IPS-NIHi11 (cell line): ENCODE results near the gene CRLF1.
A peak's percentile ranks its signal among the peaks of the same experiment; 100 is the strongest.
"Not testable (repeated sequence)": the region's sequence is repeated elsewhere in the genome, so short reads cannot be mapped to it uniquely, and the experiment has no call there.

Experiments
- DNase-seq: peaks from one replicate; pipeline ENCODE4 v3.0.0; 2012; ENCODE audit warnings: mixed read lengths, low spot score

The CRLF1 gene

GRCh38 chr19:18592732-18593131, 13.9 kb downstream of the CRLF1 start:
- DNase-seq, result not testable (repeated sequence)

- no peak for DNase-seq
Measured at GRCh38 chr19:18591735-18592385, 14.7 kb downstream of the CRLF1 start.

GRCh38 chr19:18590273-18591272, 16.0 kb downstream of the CRLF1 start:
- DNase-seq, result peak; percentile 72

GRCh38 chr19:18589380-18590272, 17.0 kb downstream of the CRLF1 start:
- peak; percentile 54 for DNase-seq

GRCh38 chr19:18588611-18589379, 17.8 kb downstream of the CRLF1 start, which contains the start of gene REX1BD:
Gene REX1BD, plus strand, starts transcription at chr19:18588798. Its CDS starts 4 bp downstream, at chr19:18588802.
- peak; percentile 87 for DNase-seq

GRCh38 chr19:18587962-18588610, 18.5 kb downstream of the CRLF1 start:
- no peak for DNase-seq

- no peak for DNase-seq
Measured at GRCh38 chr19:18587561-18587960, 19.0 kb downstream of the CRLF1 start.

GRCh38 chr19:18586306-18586705, 20.3 kb downstream of the CRLF1 start:
- no peak for DNase-seq

GRCh38 chr19:18580311-18580710, 26.3 kb downstream of the CRLF1 start:
- DNase-seq, result no peak

- no peak for DNase-seq
Measured at GRCh38 chr19:18577365-18577914, 29.2 kb downstream of the CRLF1 start.

- no peak for DNase-seq
Measured at GRCh38 chr19:18576383-18576782, 30.2 kb downstream of the CRLF1 start.

GRCh38 chr19:18574691-18575291, 31.8 kb downstream of the CRLF1 start:
- DNase-seq, result no peak

- peak; percentile 97 for DNase-seq
Measured at GRCh38 chr19:18571564-18572344, 34.8 kb downstream of the CRLF1 start, which contains the start of gene UBA52. Gene UBA52, plus strand, starts transcription at chr19:18571857. Its CDS starts 1,444 bp downstream, at chr19:18573301.

- DNase-seq, result no peak
Measured at GRCh38 chr19:18568367-18568766, 38.2 kb downstream of the CRLF1 start.

- no peak for DNase-seq
Measured at GRCh38 chr19:18566953-18567352, 39.6 kb downstream of the CRLF1 start.

- DNase-seq, result no peak
Measured at GRCh38 chr19:18562086-18562485, 44.5 kb downstream of the CRLF1 start.

- no peak for DNase-seq
Measured at GRCh38 chr19:18559685-18560084, 46.9 kb downstream of the CRLF1 start.

GRCh38 chr19:18558604-18559003, 48.0 kb downstream of the CRLF1 start:
- DNase-seq, result no peak

GRCh38 chr19:18558202-18558555, 48.4 kb downstream of the CRLF1 start:
- DNase-seq, result no peak
